CD1c-positive myeloid dendritic cell (primary cell): ENCODE measurements around the gene IGSF10.

Source experiments
- DNase-seq: peaks from one replicate; pipeline ENCODE4 v3.0.0-alpha.2; 2016; ENCODE audit errors: extremely low spot score

IGSF10 gene

GRCh38 chr3:151460228-151460627 lies 633 bp downstream of the IGSF10 start:
- DNase-seq: no peak

GRCh38 chr3:151459358-151459757 lies 1.5 kb downstream of the IGSF10 start:
- no peak for DNase-seq

GRCh38 chr3:151456065-151456464 lies 4.8 kb downstream of the IGSF10 start:
- no peak for DNase-seq

GRCh38 chr3:151452841-151453240 lies 8.0 kb downstream of the IGSF10 start:
- DNase-seq: no peak

- no peak for DNase-seq
These were observed 8.5 kb downstream of the IGSF10 start for GRCh38 chr3:151452368-151452767.

- DNase-seq: no peak
These were observed 14.9 kb downstream of the IGSF10 start for GRCh38 chr3:151446002-151446340.

- DNase-seq: peak; percentile 28
These were observed 15.4 kb downstream of the IGSF10 start for GRCh38 chr3:151445273-151446001.

GRCh38 chr3:151443583-151443982 lies 17.3 kb downstream of the IGSF10 start:
- DNase-seq: no peak

GRCh38 chr3:151440940-151441339 lies 19.9 kb downstream of the IGSF10 start:
- DNase-seq: no peak

GRCh38 chr3:151439652-151440125 lies 21.2 kb downstream of the IGSF10 start:
- peak; percentile 71 for DNase-seq

- DNase-seq: no peak
These were observed 23.0 kb downstream of the IGSF10 start for GRCh38 chr3:151437906-151438305.

- DNase-seq: no peak
These were observed 24.0 kb downstream of the IGSF10 start for GRCh38 chr3:151436675-151437446.

GRCh38 chr3:151434151-151434890 lies 26.5 kb downstream of the IGSF10 start:
- DNase-seq: no peak

- DNase-seq: no peak
These were observed 28.1 kb downstream of the IGSF10 start for GRCh38 chr3:151432616-151433372.

- no peak for DNase-seq
These were observed 28.9 kb downstream of the IGSF10 start for GRCh38 chr3:151431940-151432339.

- DNase-seq: no peak
These were observed 29.9 kb downstream of the IGSF10 start for GRCh38 chr3:151430821-151431484.

GRCh38 chr3:151428386-151428785 lies 32.5 kb downstream of the IGSF10 start:
- DNase-seq: no peak

GRCh38 chr3:151426341-151426657 lies 34.6 kb downstream of the IGSF10 start:
- no peak for DNase-seq

- no peak for DNase-seq
These were observed 35.1 kb downstream of the IGSF10 start for GRCh38 chr3:151425627-151426340.

- no peak for DNase-seq
These were observed 37.8 kb downstream of the IGSF10 start for GRCh38 chr3:151423091-151423490.

- DNase-seq: no peak
These were observed 38.9 kb downstream of the IGSF10 start for GRCh38 chr3:151421938-151422337.
